Ascending aorta (tissue), 2 donors: ENCODE results near the gene FAF2. TPM values are rescaled to one million over a fixed set of nuclear protein-coding genes. Genes with fewer than 3 reads are reported as not detected.
"Not testable (repeated sequence)": the region's sequence is repeated elsewhere in the genome, so short reads cannot be mapped to it uniquely, and the experiment has no call there.

ENCODE experiments used
- DNase-seq, 2 donors: peaks; one replicate each; pipeline ENCODE4 v3.0.0-alpha.2; 2019; ENCODE audit warnings: low spot score in 2 of 2
- H3K27ac ChIP-seq, 2 donors: fragments of 200-600 bp; sonication (generic); one replicate each; pipeline ENCODE4 v1.5.1; 2016 to 2017; ENCODE audit warnings: mild to moderate bottlenecking in 1 of 2
- H3K27me3 ChIP-seq: fragments of 200-600 bp; sonication (generic); one replicate; pipeline ENCODE4 v1.5.1; 2017
- H3K36me3 ChIP-seq, 2 donors: fragments of 200-600 bp; sonication (generic); one replicate each; pipeline ENCODE4 v1.5.1; 2016
- H3K4me1 ChIP-seq, 2 donors: fragments of 200-600 bp; sonication (generic); one replicate each; pipeline ENCODE4 v1.5.1; 2016 to 2017; ENCODE audit warnings: mild to moderate bottlenecking in 1 of 2
- H3K4me3 ChIP-seq, 2 donors: fragments of 200-600 bp; sonication (generic); one replicate each; pipeline ENCODE4 v1.5.1; 2016 to 2017; ENCODE audit warnings: mild to moderate bottlenecking in 1 of 2
- H3K9me3 ChIP-seq, 2 donors: fragments of 200-600 bp; sonication (generic); one replicate each; pipeline ENCODE4 v1.5.1; 2016
- intact Hi-C: fragments of 100-400 bp; cut with DNase I; formaldehyde crosslinking; loops from one replicate; pipeline ENCODE4 v1.15.1; 2023
- total RNA-seq: library from RNA; depleted of rRNA; stranded (reverse); fragments of >200 nt; gene quantifications from one replicate; pipeline ENCODE4 v1.1.0, GENCODE V29; 2016
- TF ChIP-seq, protein P1 (sequence below), 3 experiments: fragments of 200-600 bp in 2 of 3; fragments of 450-650 bp in 1 of 3; sonication (generic) in 2 of 3; IDR thresholded peaks; one replicate each; pipeline ENCODE4 v1.5.1; 2016 to 2019; ENCODE audit warnings: antibody characterized with exemption in 3 of 3, mild to moderate bottlenecking in 1 of 3, moderate library complexity in 1 of 3

The FAF2 gene
- total RNA-seq, 1 donor from 2014 or later = 18.7 TPM

DNA sequence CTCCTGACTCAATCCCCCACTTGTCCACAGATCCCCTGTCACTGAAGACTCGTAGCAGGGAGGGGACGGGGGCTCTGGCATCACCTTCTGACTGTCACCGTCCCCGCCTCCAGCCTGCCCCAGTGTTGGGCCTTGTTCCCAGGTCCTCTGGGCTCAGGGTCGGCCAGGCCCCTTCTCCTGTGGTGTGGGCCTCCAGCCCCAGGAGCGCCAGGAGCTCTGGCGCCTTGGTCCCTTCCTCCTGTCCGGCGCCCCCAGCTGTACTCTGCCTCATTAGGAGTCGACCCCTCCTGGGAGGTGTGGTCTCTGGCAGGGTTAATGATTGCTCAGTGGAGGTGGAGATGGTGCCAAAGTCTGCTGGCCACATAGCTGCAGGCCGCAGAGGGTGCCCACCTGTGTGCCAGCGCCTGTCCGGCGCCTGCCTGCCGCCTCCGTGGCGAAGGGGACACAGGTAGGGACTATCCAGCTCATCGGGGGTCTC is 100.8 kb downstream of the FAF2 start, which contains the start of gene CDHR2:
CDHR2 (plus strand) TSS at position 376 of the 478 bp plus-strand sequence. CDS start 16,011 bp downstream, outside the sequence.
- DNase-seq = no peak
- intact Hi-C loops = no loop called here
- H3K4me3 ChIP-seq = no peak within 1 kb of the TSS
- no peaks in the 10 kb centered on the region for H3K36me3 ChIP-seq
- H3K27ac ChIP-seq = no peak within 1 kb of the TSS
- no peaks in the 10 kb centered on the region for H3K9me3 ChIP-seq
- peaks cover 0 to 1% of the 10 kb centered on the region in 2 donors for H3K4me1 ChIP-seq
- no peaks in the 10 kb centered on the region for H3K27me3 ChIP-seq
- TF ChIP-seq, protein P1, sequence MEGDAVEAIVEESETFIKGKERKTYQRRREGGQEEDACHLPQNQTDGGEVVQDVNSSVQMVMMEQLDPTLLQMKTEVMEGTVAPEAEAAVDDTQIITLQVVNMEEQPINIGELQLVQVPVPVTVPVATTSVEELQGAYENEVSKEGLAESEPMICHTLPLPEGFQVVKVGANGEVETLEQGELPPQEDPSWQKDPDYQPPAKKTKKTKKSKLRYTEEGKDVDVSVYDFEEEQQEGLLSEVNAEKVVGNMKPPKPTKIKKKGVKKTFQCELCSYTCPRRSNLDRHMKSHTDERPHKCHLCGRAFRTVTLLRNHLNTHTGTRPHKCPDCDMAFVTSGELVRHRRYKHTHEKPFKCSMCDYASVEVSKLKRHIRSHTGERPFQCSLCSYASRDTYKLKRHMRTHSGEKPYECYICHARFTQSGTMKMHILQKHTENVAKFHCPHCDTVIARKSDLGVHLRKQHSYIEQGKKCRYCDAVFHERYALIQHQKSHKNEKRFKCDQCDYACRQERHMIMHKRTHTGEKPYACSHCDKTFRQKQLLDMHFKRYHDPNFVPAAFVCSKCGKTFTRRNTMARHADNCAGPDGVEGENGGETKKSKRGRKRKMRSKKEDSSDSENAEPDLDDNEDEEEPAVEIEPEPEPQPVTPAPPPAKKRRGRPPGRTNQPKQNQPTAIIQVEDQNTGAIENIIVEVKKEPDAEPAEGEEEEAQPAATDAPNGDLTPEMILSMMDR (IDR thresholded peaks at IDR 0.05) = no peak

- Histone ChIP-seq H3K27ac (no peak overlapping the region), H3K36me3 (no peaks in the 10 kb centered on the region), H3K27me3 (no peaks in the 10 kb centered on the region), H3K4me1 (no peaks in the 10 kb centered on the region), H3K9me3 (no peaks in the 10 kb centered on the region), H3K4me3 (no peak overlapping the region)
- no peak for DNase-seq
- intact Hi-C loops = no loop called here
- TF ChIP-seq, protein P1 (IDR thresholded peaks at IDR 0.05) = no peak
These were observed 101.7 kb downstream of the FAF2 start for GRCh38 chr5:176549871-176550270.

- no peaks in the 10 kb centered on the region for H3K36me3 ChIP-seq
- H3K4me3 ChIP-seq = no peak overlapping the region
- H3K4me1 ChIP-seq = no peaks in the 10 kb centered on the region
- no peaks in the 10 kb centered on the region for H3K27me3 ChIP-seq
- TF ChIP-seq, protein P1 (IDR thresholded peaks at IDR 0.05) = no peak
- DNase-seq = no peak
- H3K9me3 ChIP-seq = no peaks in the 10 kb centered on the region
- intact Hi-C loops = no loop called here
- no peak overlapping the region for H3K27ac ChIP-seq
These were observed 102.2 kb downstream of the FAF2 start for GRCh38 chr5:176550275-176550831.

GRCh38 chr5:176550937-176551336 is 102.8 kb downstream of the FAF2 start:
- DNase-seq, H3K9me3 ChIP-seq, intact Hi-C loops, H3K4me3 ChIP-seq, H3K4me1 ChIP-seq, H3K27ac ChIP-seq, H3K27me3 ChIP-seq, H3K36me3 ChIP-seq: not testable (repeated sequence)

DNA sequence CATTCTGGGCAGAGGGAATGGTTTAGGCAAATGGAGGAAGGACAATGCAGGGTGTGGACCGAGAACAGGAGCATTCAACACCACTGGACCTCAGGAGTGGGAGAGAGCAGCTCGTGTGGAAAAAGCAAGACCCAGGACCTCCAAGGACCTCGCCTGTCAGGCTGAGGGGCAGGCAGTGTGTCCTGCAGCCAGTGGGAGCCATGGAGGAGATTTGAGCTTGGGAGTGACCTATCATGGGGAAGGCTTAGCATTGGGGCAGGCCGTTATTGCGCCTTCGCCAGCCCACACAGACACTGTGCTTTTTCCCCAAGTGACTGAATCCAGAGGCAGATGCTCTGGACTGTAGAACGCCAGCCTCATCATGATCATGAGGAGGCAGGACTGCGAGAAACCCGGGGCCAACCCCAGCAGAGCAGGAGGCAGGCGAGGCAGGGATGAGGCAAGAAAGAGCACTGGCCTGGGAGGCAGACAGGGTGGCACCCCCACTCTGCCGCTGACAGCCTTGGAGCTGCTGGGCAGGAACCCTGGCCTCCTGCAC is 104.2 kb downstream of the FAF2 start:
- TF ChIP-seq, protein P1 (IDR thresholded peaks at IDR 0.05) = no peak
- no peaks in the 10 kb centered on the region for H3K4me1 ChIP-seq
- H3K27me3 ChIP-seq = no peaks in the 10 kb centered on the region
- H3K27ac ChIP-seq = no peak overlapping the region
- intact Hi-C loops = no loop called here
- no peak for DNase-seq
- H3K36me3 ChIP-seq = no peaks in the 10 kb centered on the region
- H3K9me3 ChIP-seq = no peaks in the 10 kb centered on the region
- no peak overlapping the region for H3K4me3 ChIP-seq

- intact Hi-C loops = no loop called here
- Histone ChIP-seq H3K27me3 (no peaks in the 10 kb centered on the region), H3K4me1 (no peaks in the 10 kb centered on the region), H3K36me3 (no peaks in the 10 kb centered on the region), H3K9me3 (no peaks in the 10 kb centered on the region), H3K4me3 (no peak overlapping the region), H3K27ac (no peak overlapping the region)
- TF ChIP-seq, protein P1 (IDR thresholded peaks at IDR 0.05) = no peak
- DNase-seq = no peak
These were observed 105.3 kb downstream of the FAF2 start for GRCh38 chr5:176553260-176554085.
